IMR-90 (cell line): ENCODE results near the gene CSH2. TPM values are rescaled to one million over a fixed set of nuclear protein-coding genes. Genes with fewer than 3 reads are reported as not detected.

Experiments used
- ATAC-seq: fragments of 200-7000 bp; cut with Tn5 transposase; 2 replicates; pipeline ENCODE4 v1.9.1; 2020; ENCODE audit warnings: low read depth, mild to moderate bottlenecking, moderate library complexity
- BruUV-seq: library from RNA; stranded (reverse); fragments of 400-500 nt; replicated peaks from 2 replicates; lab custom pipeline; 2021; lab: Mats Ljungman, UMichigan
- CTCF ChIA-PET: fragments of 300-600 bp; formaldehyde crosslinking; extraction: SDS; loops from one replicate; lab custom pipeline; 2021; ENCODE audit warnings: antibody characterized with exemption; lab: Yijun Ruan, JAX
- POLR2A ChIA-PET: fragments of 300-600 bp; sonication (Branson Sonifier 250); formaldehyde crosslinking; loops from one replicate; lab custom pipeline; 2022; ENCODE audit warnings: antibody characterized with exemption; ENCODE audit not compliant: unreplicated experiment; lab: Charles Lee
- DNase-seq: peaks from one replicate; pipeline ENCODE4 v3.0.0; 2013
- H2AFZ ChIP-seq: replicated peaks from 2 replicates; pipeline ENCODE3; 2013; ENCODE audit warnings: low read length, mild to moderate bottlenecking; ENCODE audit not compliant: poor library complexity
- H2AK5ac ChIP-seq: 2 replicates; pipeline ENCODE4 v1.6.1; 2013; ENCODE audit warnings: low read depth, low read length, inconsistent platforms
- H2AK9ac ChIP-seq: replicated peaks from 2 replicates; pipeline ENCODE3; 2013; ENCODE audit warnings: mild to moderate bottlenecking, low read depth, low read length, moderate library complexity; ENCODE audit not compliant: poor library complexity
- H2BK120ac ChIP-seq: 2 replicates; pipeline ENCODE4 v1.6.1; 2013; ENCODE audit warnings: low read depth, low read length, inconsistent platforms
- H2BK15ac ChIP-seq: 3 replicates; pipeline ENCODE4 v1.6.1; 2013; ENCODE audit warnings: low read depth, low read length, inconsistent platforms
- H2BK20ac ChIP-seq: 2 replicates; pipeline ENCODE4 v1.6.1; 2013; ENCODE audit warnings: low read depth, mild to moderate bottlenecking, inconsistent platforms, low read length, moderate library complexity
- H2BK5ac ChIP-seq: 2 replicates; pipeline ENCODE4 v1.6.1; 2013; ENCODE audit warnings: mild to moderate bottlenecking, low read depth, low read length, inconsistent platforms; ENCODE audit not compliant: poor library complexity, severe bottlenecking
- H3K14ac ChIP-seq: replicated peaks from 2 replicates; pipeline ENCODE4 v1.6.1; 2013; ENCODE audit warnings: low read depth, low read length, inconsistent platforms
- H3K18ac ChIP-seq: 2 replicates; pipeline ENCODE4 v1.6.1; 2013; ENCODE audit warnings: low read depth, low read length, control low read depth
- H3K23ac ChIP-seq: 2 replicates; pipeline ENCODE4 v1.6.1; 2013; ENCODE audit warnings: low read depth, low read length, inconsistent platforms
- H3K27ac ChIP-seq: 2 replicates; pipeline ENCODE4 v1.5.1; 2013; ENCODE audit warnings: mild to moderate bottlenecking, control low read depth, low read length; ENCODE audit not compliant: insufficient read depth
- H3K27me3 ChIP-seq: 2 replicates; pipeline ENCODE4 v1.6.1; 2013; ENCODE audit warnings: low read length; ENCODE audit not compliant: control insufficient read depth, insufficient read depth
- H3K36me3 ChIP-seq: 2 replicates; pipeline ENCODE4 v1.6.1; 2013; ENCODE audit warnings: low read length, mixed read lengths; ENCODE audit not compliant: control insufficient read depth, insufficient read depth
- H3K4ac ChIP-seq: 2 replicates; pipeline ENCODE4 v1.6.1; 2013; ENCODE audit warnings: low read depth, low read length, inconsistent platforms
- H3K4me1 ChIP-seq: 2 replicates; pipeline ENCODE4 v1.6.1; 2013; ENCODE audit warnings: low read length, mixed read lengths; ENCODE audit not compliant: control insufficient read depth, insufficient read depth
- H3K4me2 ChIP-seq: 2 replicates; pipeline ENCODE4 v1.6.1; 2013; ENCODE audit warnings: low read depth, mild to moderate bottlenecking, control low read depth, low read length, moderate library complexity
- H3K4me3 ChIP-seq: 2 replicates; pipeline ENCODE4 v1.5.1; 2013; ENCODE audit warnings: low read depth, mild to moderate bottlenecking, control low read depth, low read length, moderate library complexity; ENCODE audit not compliant: insufficient read depth
- H3K56ac ChIP-seq: 2 replicates; pipeline ENCODE4 v1.6.1; 2013; ENCODE audit warnings: low read length, inconsistent platforms; ENCODE audit not compliant: insufficient read depth; ENCODE audit errors: extremely low read depth
- H3K79me1 ChIP-seq, 2 experiments: 2 replicates each; pipeline ENCODE4 v1.6.1; 2013; ENCODE audit warnings: low read length in 2 of 2, inconsistent platforms in 1 of 2, low read depth in 1 of 2
- H3K9ac ChIP-seq: 2 replicates; pipeline ENCODE4 v1.6.1; 2013; ENCODE audit warnings: low read depth, low read length, control low read depth
- H3K9me1 ChIP-seq: 2 replicates; pipeline ENCODE4 v1.6.1; 2013; ENCODE audit warnings: low read length, inconsistent platforms; ENCODE audit not compliant: insufficient read depth
- H3K9me3 ChIP-seq: 2 replicates; pipeline ENCODE4 v1.6.1; 2013; ENCODE audit warnings: low read length; ENCODE audit not compliant: control insufficient read depth, insufficient read depth
- H4K20me1 ChIP-seq: 2 replicates; pipeline ENCODE4 v1.6.1; 2013; ENCODE audit warnings: low read length, inconsistent platforms; ENCODE audit not compliant: insufficient read depth
- H4K5ac ChIP-seq: 2 replicates; pipeline ENCODE4 v1.6.1; 2013; ENCODE audit warnings: mild to moderate bottlenecking, low read depth, low read length, control low read depth
- H4K8ac ChIP-seq, 2 experiments: 2 replicates each; pipeline ENCODE4 v1.6.1; 2013; ENCODE audit warnings: low read depth in 2 of 2, low read length in 2 of 2, control low read depth in 1 of 2, inconsistent platforms in 1 of 2
- H4K91ac ChIP-seq: 2 replicates; pipeline ENCODE4 v1.6.1; 2013; ENCODE audit warnings: low read depth, low read length, inconsistent platforms; ENCODE audit not compliant: insufficient read depth
- BHLHE40 ChIP-seq: fragments of 150-350 bp; IDR thresholded peaks from 2 replicates; pipeline ENCODE4 v1.6.1; 2016; ENCODE audit warnings: mild to moderate bottlenecking, low read depth, low read length
- CHD1 ChIP-seq: IDR thresholded peaks from 2 replicates; pipeline ENCODE4 v1.6.1; 2012; ENCODE audit warnings: low read depth, low read length, improper control_type of control experiment
- FOS ChIP-seq: fragments of 150-350 bp; IDR thresholded peaks from 2 replicates; pipeline ENCODE4 v1.6.1; 2016; ENCODE audit warnings: low read depth, low read length
- MAZ ChIP-seq: IDR thresholded peaks from 2 replicates; pipeline ENCODE4 v1.6.1; 2012; ENCODE audit warnings: low read depth, mild to moderate bottlenecking, low read length, improper control_type of control experiment, moderate library complexity, borderline replicate concordance
- MXI1 ChIP-seq: IDR thresholded peaks from 2 replicates; pipeline ENCODE4 v1.6.1; 2012; ENCODE audit warnings: low read depth, mild to moderate bottlenecking, low read length, moderate library complexity, borderline replicate concordance
- NFE2L2 ChIP-seq: fragments of 150-350 bp; IDR thresholded peaks from 2 replicates; pipeline ENCODE4 v1.6.1; 2016; ENCODE audit warnings: low read depth, mild to moderate bottlenecking, low read length
- POLR2A ChIP-seq: IDR thresholded peaks from 2 replicates; pipeline ENCODE4 v1.6.1; 2012; ENCODE audit warnings: mild to moderate bottlenecking, low read depth, low read length
- RAD21 ChIP-seq: IDR thresholded peaks from 2 replicates; pipeline ENCODE4 v1.6.1; 2012; ENCODE audit warnings: low read length, improper control_type of control experiment
- RCOR1 ChIP-seq: IDR thresholded peaks from 2 replicates; pipeline ENCODE4 v1.6.1; 2012; ENCODE audit warnings: mild to moderate bottlenecking, low read length, improper control_type of control experiment; ENCODE audit not compliant: insufficient replicate concordance
- SMC3 ChIP-seq: fragments of 150-350 bp; IDR thresholded peaks from 2 replicates; pipeline ENCODE4 v1.6.1; 2016; ENCODE audit warnings: low read depth, mild to moderate bottlenecking, antibody characterized with exemption, low read length, moderate library complexity
- USF2 ChIP-seq: fragments of 150-350 bp; IDR thresholded peaks from 2 replicates; pipeline ENCODE4 v1.6.1; 2017; ENCODE audit warnings: mild to moderate bottlenecking, antibody characterized with exemption, low read length, low read depth
- WGBS, 2 experiments: methylation state at CpG; one replicate each; pipeline versions ENCODE4 v1.1.5 to v1.1.7; 2013; ENCODE audit warnings: missing lambda C conversion rate in 2 of 2; ENCODE audit not compliant: insufficient read length in 1 of 2; ENCODE audit errors: extremely low coverage in 2 of 2; 5-methylcytosine and 5-hydroxymethylcytosine counted together
- dilution Hi-C: fragments of 300-500 bp; cut with HindIII; formaldehyde crosslinking; loops from one replicate; pipeline ENCODE4 v1.14.3; 2018; ENCODE audit warnings: low sequenced_read_pairs; ENCODE audit not compliant: unreplicated experiment
- in situ Hi-C: fragments of 300-500 bp; cut with MboI; formaldehyde crosslinking; loops from 3 replicates; pipeline ENCODE4 v1.14.3; 2019; ENCODE audit warnings: low sequenced_read_pairs, inconsistent platforms, mixed read lengths
- intact Hi-C: fragments of 100-400 bp; cut with micrococcal nuclease; formaldehyde crosslinking; loops from 2 replicates; pipeline ENCODE4 v1.10.0; 2022
- polyA plus RNA-seq, 3 experiments: library from polyadenylated mRNA; depleted of rRNA; stranded (reverse); fragments of >200 nt; gene quantifications; 2 replicates each; pipeline ENCODE4 v1.2.3, GENCODE V29; 2012; ENCODE audit warnings: low replicate concordance in 1 of 3
- total RNA-seq: library from RNA; depleted of rRNA; stranded (reverse); fragments of >200 nt; gene quantifications from 2 replicates; pipeline ENCODE4 v1.2.3, GENCODE V29; 2012

CSH2 gene
- total and polyA plus RNA-seq, 2 of the 4 experiments (the other 2 are of a cell fraction) = not detected

- H2AK5ac ChIP-seq = no peak overlapping the region
- no peaks in the 10 kb centered on the region for H3K36me3 ChIP-seq
- DNase-seq = no peak
- CTCF ChIA-PET = no interaction called here
- dilution Hi-C loops = no loop called here
- peaks cover 13% of the 10 kb centered on the region for H3K27me3 ChIP-seq
- POLR2A ChIA-PET = no interaction called here
- no peak overlapping the region for H2BK15ac ChIP-seq
- H3K14ac ChIP-seq = no peak overlapping the region
- no peak overlapping the region for H4K8ac ChIP-seq
- H2BK20ac ChIP-seq = no peak overlapping the region
- no peak overlapping the region for H3K9ac ChIP-seq
- WGBS, 2 experiments = 55% methylated on average over 6 of the region's 9 CpGs; no CpG with 5 or more reads in 1 of the 2 experiments
- intact Hi-C loops = no loop called here
- H3K23ac ChIP-seq = no peak overlapping the region
- H2AK9ac ChIP-seq = no peak overlapping the region
- H3K4me1 ChIP-seq = no peaks in the 10 kb centered on the region
- no peak overlapping the region for H3K18ac ChIP-seq
- H3K4ac ChIP-seq = no peak overlapping the region
- in situ Hi-C loops = no loop called here
- no peak overlapping the region for H4K91ac ChIP-seq
- H3K9me1 ChIP-seq = no peaks in the 10 kb centered on the region
- no peaks in the 10 kb centered on the region for H3K79me1 ChIP-seq
- TF ChIP-seq MXI1 (no peak), NFE2L2 (no peak), MAZ (no peak), FOS (no peak), RAD21 (no peak), POLR2A (no peak), CHD1 (no peak), SMC3 (no peak), BHLHE40 (no peak), RCOR1 (no peak), USF2 (no peak)
- H3K27ac ChIP-seq = no peak overlapping the region
- no peak overlapping the region for H3K4me2 ChIP-seq
- H3K56ac ChIP-seq = no peak overlapping the region
- BruUV-seq = no TSS peak
- no peak for ATAC-seq
- 0 out of 2 replicates have a peak, but pooled peaks cover 3% of the 10 kb centered on the region for H3K9me3 ChIP-seq
- no peak overlapping the region for H2AFZ ChIP-seq
- H4K20me1 ChIP-seq = no peaks in the 10 kb centered on the region
- no peak overlapping the region for H3K4me3 ChIP-seq
- H4K5ac ChIP-seq = no peak overlapping the region
- no peak overlapping the region for H2BK5ac ChIP-seq
- no peak overlapping the region for H2BK120ac ChIP-seq
Measured at GRCh38 chr17:63850401-63850800, 23.1 kb downstream of the CSH2 start.
